T-helper 2 cell treated with Interferon-gamma antibody and Interleukin-4, amounts not matched to agents 100 ng/mL and 5 ng/mL, for 36 hours (primary cell): ENCODE data around the gene RASSF6. TPM values are rescaled to one million over a fixed set of nuclear protein-coding genes. Genes with fewer than 3 reads are reported as not detected.
"Not testable (repeated sequence)": the region's sequence is repeated elsewhere in the genome, so short reads cannot be mapped to it uniquely, and the experiment has no call there.

ENCODE experiments used
- intact Hi-C: fragments of 100-400 bp; cut with micrococcal nuclease; formaldehyde crosslinking; loops from one replicate; pipeline ENCODE4 v1.15.1; 2023
- total RNA-seq: library from RNA; stranded (reverse); gene quantifications from 2 replicates; pipeline ENCODE4 v1.2.3, GENCODE V29; 2022

RASSF6 gene
- total RNA-seq, 1 donor from 2014 or later = not detected

DNA sequence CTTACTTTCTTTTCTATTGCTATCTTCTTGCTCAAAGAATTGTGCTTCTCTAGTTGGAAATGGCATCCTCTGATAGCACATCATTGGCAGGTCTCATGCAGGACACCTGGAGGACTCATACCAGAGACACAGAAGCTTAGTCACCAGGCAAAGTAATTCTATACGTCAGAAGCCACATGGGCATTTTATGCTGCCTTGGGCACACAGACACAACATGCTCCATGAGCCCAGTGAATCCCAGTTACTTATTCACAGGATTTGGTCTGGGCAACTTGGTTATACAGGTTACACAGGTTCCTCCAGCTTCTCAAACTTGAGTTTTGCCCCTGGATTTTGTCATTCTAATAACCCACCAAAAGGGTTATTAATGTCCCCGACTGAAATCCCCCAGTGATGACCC lies 7.1 kb downstream of the RASSF6 start:
- intact Hi-C loops = no loop called here

GRCh38 chr4:73612032-73612431 lies 8.2 kb downstream of the RASSF6 start:
- intact Hi-C loops = no loop called here

DNA sequence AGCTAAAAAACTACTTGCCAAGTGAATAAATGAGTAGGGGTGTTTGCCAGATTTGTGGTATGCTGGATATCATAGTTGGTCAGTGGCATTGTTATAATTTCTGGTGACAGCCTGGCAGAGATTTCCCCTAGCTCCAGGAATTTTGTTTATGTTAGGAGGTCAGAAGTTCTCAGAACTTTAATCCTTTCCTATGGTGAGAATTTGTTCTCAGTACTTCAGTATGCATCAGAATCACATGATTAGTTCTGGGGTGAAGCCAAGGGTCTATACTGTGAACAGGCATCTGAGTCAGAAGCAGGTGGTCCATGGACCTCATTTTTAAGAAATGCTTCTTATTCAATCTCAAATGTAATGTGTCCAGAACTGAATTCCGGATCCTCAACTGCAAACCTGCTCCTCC lies 10.5 kb downstream of the RASSF6 start:
- intact Hi-C loops = no loop called here

GRCh38 chr4:73608689-73609594 lies 11.3 kb downstream of the RASSF6 start:
- intact Hi-C loops = no loop called here

DNA sequence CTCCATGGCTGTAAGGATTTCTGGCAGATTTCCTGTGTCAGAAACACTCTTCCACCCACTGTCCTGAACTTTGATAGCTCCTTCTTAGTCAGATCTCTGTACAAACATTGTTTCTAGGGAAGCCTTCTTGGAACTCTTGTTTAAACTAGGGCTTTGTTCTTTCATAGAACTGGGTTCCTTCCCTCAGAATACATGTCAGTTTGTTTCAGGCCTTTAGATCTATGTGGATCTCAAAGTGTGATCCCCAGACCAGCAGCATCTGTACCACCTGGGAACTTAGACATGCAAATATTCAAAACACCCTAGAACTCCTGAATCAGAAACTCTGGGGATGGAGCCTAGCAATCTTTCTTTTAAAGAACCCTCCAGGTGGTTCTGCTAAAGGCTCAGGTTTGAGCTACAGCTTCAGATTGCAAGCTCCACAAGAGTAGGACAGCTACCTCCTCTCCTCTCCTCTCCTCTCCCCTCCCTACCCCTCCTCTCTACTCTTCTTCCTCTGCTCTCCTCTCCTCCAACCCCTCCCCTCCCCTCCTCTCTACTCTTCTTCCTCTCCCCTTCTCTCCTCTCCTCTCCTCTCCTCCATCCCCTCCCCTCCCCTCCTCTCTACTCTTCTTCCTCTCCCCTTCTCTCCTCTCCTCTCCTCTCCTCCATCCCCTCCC lies 12.7 kb downstream of the RASSF6 start:
- intact Hi-C loops = no loop called here

DNA sequence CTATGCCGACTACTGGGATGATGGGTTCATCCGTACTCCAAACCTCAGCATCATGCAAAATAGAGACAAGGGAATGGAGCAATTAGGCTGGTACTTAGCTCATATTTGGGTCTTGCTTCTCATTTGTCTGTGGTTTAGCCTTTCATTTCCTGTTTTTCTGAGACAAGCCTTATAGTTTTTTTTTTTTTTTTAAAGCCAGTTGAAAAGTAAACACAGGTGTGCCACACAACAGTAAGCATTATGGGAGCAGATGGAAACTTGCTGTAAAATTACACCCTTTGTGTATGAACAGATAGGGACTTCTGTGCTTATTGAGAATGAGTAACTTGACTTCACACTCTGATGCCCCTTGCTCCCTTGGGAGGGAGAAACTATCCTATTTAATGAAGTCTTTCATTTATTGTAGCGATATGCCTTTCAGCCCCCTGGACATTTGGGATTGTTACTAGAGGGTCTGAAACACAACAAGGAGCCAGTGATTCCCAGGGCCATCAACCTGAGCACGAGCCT lies 13.7 kb downstream of the RASSF6 start:
- intact Hi-C loops = no loop called here

- intact Hi-C loops = no loop called here
Observed at GRCh38 chr4:73603854-73604584, 16.2 kb downstream of the RASSF6 start.

DNA sequence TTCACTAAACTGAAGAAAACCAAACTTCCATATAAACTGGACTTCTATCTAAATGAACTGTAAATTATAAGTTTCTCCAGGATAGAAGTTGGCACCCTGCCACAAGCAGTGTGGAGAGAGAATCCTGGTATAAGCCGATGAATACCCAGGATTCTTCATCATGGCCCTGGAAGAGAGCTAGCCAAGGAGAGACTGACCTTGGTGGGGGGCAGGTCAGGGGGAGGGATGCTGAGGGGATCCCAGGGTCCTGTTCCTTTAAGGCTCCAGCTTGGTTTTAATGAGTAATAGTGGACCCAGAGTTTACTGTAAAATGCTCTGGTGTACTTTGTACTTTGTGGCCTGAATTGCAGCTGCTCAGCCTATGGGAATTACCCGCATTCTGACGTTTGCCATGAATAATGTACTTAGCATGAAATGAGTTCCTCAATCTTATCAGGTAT lies 16.9 kb downstream of the RASSF6 start:
- intact Hi-C loops = no loop called here

DNA sequence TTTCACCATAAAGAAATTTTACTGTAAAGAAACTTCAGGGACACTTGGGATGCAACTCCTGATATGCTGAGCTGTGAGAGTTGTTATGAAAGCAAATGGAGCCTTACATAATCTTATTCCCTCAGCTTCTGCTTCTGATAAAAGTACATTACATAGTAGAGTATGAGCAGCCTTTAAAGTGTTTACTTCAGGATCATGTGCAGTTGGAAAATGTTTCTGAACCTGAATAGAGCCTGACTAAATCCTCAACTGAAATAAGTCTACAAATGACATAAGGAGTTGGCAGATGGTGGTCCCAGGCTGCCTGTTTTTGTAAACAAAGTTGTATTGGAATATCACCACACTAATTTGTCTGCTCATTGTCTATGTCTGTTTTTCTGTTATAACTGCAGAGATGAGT lies 19.3 kb downstream of the RASSF6 start:
- intact Hi-C loops = no loop called here

DNA sequence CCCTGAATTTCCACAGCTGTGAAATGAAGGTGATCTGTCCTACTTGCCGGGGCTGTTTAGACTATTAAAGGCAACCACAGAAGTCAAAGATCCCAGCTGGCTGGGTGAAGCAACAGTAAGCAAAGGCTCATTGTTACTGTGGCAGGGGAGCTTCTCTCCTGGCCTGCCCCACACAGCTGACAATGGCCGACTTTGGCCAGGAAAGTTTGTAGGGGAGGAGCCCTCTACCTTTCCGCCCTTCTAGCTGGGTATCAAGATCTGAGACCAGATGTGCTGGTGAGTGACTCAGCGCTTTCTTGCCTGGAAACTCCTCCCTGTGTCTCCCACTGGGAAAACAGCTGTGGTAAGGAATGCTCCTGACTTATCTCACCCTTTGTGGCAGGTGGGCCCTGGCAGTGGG lies 21.1 kb downstream of the RASSF6 start:
- intact Hi-C loops = no loop called here

- intact Hi-C loops = no loop called here
Observed at GRCh38 chr4:73597594-73597993, 22.6 kb downstream of the RASSF6 start.

GRCh38 chr4:73597183-73597582 lies 23.1 kb downstream of the RASSF6 start:
- intact Hi-C loops = not testable (repeated sequence)

DNA sequence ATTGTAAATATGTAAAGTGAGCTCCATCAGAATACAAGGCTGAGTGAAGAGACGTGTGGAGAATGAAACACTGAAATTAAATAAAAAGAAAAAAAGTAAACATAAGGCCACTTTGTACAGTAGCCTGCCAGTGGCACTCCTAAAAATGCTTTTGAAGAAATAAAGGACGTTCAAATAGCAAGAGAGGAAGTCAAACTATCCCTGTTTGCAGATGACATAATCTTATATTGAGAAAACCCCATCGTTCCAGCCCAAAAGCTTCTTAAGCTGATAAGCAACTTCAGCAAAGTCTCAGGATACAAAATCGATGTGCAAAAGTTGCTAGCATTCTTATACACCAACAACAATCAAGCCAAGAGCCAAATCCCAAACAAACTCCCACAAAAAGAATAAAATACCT lies 24.2 kb downstream of the RASSF6 start:
- intact Hi-C loops = no loop called here

DNA sequence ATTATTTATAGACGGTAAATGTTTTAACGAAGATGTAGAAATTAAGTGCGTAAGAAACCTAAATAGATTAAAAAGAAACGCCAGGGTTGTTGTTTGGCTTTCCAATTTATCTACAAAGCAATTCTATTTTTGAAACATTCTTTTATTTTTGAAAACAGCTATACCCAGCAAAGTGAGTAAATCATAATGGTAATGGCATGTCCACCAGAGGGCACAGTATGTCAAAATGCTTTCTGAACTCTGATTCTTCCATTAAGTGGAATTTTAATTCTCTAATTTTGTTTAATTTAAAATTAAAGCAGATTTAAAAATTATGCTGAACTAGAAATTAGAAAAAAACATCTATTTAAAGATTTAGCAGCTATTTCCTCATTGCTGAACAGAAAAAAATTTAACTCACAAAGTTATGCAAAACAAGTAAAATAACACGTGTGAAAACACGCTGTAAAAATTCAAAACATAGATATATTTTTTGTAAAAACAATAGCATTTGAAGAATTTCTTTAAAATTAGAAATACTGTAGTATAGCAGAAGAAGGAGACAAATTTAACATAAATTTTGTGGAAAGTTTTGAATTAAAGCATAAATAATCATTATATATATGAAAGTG lies 26.5 kb downstream of the RASSF6 start:
- intact Hi-C loops = loop anchor here (1.0 kb wide), 2 partner anchors 60 to 541 kb away; no protein-coding TSS in a partner anchor

DNA sequence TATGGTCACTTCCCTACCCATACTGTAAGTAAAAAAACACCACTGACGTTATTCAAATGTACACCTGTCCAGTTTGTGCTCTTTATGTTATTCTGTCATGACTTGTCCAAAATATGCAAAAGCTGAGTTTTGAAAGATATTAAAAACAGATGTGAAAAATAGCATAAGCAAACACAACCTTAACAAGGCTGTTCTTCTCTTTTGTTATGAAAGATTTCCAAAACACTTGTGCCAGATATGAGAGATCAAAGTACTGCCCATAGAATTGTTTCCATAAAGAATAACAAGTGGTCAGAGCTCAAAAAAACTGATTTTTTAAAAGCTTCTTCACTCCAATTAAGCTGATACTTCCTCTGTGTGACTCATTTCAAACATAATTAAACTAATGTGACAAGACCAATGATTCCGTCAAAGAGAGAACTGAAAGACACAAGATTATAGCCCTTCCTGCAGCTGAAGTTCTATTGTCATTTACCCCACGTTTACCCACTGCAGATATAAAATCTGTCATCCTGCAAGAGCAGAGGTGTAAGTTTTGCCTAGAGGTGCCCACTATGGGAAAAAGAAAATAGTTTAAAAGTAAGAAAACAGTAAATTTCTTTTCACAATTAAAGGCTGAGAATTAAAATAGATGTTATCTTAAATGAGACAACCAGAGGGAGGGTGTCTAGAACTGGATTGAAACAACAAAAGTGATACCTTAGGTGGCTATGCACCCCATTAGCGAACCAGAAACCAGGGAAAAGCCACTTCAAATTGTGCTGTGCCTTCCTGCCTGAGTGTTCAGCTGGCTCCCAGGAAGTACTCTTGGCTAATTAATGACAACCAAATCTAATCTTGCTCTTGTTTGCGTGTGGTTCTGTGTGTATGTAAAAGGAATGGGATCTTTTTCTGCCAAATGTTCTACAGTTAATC lies 30.1 kb downstream of the RASSF6 start:
- intact Hi-C loops = no loop called here

DNA sequence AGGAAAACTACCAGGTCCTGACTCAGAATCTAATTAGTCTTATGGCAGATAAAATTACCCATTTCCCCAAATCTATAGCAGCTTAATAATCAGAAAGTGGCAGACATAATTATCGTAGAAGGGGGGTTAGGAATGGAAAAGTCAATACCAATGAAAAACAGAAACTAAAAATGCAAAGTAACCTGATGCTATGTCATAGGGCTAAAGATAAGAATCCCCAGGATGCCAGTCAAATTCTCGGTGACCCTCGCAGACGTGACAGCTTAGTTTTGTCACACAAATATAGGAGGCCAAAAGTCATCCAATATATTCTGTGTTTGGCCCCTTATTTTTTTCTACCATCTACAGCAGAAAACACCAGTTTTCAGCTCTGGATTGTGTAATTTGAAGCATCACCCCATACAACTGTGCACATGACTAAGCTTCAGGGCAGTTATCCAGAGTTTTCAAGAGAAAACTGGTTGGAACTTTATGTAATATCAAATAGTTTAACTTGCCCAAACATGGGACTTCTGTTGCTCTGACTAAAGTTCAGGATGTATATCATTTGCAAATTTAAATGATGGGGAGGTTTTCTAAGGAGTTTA lies 30.9 kb downstream of the RASSF6 start:
- intact Hi-C loops = no loop called here

DNA sequence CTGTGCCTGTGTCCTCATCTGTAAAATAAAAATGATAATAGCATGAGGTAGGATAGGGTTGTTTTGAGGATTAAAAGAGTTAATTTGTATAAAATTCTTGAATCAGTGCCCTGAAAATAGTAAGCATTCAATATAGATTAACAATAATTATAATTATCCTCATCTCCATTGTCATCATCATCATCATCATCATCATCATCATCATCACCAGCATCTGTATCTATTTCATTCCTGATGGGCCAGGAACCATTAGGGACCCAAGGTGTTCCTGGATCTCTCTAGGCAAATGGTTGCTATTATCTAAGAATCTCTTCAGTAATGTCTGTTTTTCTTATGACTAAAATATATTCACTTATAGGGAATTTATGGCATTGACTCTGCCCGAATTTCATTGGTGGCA lies 31.6 kb downstream of the RASSF6 start:
- intact Hi-C loops = no loop called here

DNA sequence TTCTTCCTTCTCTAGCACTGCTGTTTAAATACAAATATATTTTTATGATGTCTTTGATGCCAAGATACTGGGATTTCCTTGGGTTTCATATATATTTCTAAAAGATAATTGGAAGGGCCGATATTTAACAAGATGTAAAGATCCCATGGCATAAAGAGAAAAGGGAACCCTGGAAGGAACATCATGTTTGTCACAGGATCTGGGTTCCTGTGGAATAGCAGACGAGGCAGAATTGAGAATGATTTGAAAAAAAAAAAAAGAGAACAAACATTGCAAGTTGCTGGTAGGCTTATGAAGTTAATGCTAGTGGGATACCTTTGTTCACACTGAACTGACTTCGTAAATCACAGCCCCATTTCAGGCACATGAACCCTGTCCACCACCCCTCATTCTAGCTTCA lies 33.6 kb downstream of the RASSF6 start:
- intact Hi-C loops = no loop called here

DNA sequence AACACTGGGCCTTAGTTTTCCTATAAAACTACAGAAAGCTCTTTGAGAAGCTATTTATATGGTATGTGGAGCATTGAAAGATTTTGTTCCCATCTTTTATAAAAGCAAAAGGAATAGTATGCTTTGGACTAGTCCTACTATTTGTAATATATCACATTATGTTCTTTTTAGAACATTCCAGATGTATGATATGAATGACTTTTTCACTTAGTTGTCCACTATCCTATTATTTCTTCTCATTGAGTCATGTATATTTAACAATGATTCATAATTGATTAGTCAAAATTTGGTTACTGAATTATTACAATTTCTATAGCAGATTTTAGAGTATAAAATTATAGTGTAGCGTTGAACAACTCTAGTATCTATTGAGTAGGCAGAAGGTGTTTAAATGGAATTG lies 34.2 kb downstream of the RASSF6 start:
- intact Hi-C loops = no loop called here

DNA sequence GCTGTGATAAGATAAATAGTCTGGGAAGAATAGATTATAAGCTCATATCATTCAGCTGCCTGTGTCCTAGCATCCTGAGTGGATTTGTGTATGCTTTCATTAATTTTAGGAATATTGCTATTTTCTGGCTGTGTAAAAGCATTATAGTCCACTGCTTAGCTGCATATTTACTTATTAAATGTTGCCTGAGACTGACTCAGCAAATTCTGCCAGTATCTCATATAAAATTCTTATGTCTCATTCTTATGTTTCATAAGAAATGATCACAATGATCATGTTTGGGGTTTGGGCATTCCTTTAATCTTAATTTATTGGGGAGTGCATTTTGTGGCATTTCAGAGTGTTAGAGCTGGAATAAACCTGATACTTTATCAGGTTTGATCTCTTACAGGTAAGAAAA lies 34.9 kb downstream of the RASSF6 start:
- intact Hi-C loops = no loop called here
